NCI-H2081 (cell line): Measurements from ENCODE around the gene SLC2A13.
A peak's percentile ranks its signal among the peaks of the same experiment; 100 is the strongest.

Experiments used
- DNase-seq, 2 experiments: peaks; one replicate each; lab custom pipeline; 2025; lab: John Stamatoyannopoulos, UW

Gene SLC2A13

DNA sequence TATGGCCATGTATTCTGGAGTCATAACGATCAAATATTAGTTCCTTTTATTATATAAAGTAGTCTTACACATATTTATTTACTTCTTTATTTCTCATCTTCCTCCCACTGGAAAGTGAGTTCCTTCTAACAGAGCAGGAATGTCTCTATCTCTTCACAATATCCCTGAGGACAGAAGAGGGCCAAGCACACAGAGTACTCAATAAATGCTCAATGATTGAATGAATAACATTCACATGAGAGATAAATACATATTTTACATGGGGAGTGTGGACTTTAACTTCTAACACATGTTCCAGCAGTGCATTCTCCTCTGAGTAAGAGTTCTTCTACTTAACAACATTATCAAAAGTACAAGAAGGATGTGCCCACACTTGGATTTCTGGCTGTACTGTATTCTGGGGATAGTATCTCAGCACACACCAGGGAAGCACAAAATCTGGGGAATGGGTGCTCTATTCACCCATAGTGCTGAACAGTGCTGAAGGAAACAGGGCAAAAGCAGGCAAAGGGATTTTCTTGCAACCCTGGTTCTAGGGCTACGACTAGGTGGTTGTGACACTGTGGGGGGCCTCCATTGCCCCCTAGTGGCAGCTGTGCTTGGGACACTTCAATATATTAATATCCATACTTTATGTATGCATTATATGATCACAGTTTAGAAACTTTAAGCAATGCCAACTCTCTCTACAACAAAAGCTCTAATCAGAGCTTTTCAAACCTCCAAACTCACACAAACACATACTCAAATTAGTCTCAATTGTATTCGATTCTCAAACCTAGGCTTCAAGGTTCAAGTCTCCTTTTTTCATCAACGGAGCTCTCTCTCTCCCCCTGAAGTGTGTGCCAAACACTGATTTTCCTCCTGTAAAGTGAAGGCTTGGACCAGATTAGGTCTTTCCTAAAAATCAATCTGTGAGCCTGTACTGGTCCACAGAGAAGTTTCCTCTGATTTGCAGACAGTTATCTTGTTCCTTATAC lies 115.5 kb downstream of the SLC2A13 start:
- DNase-seq = peak; percentile 3 to 21

- no peak for DNase-seq
Measured at GRCh38 chr12:39989501-39989900, 116.4 kb downstream of the SLC2A13 start.

GRCh38 chr12:39988574-39988973 lies 117.3 kb downstream of the SLC2A13 start:
- no peak for DNase-seq

GRCh38 chr12:39986674-39987073 lies 119.2 kb downstream of the SLC2A13 start:
- no peak for DNase-seq

- no peak for DNase-seq
Measured at GRCh38 chr12:39984670-39985069, 121.2 kb downstream of the SLC2A13 start.

- no peak for DNase-seq
Measured at GRCh38 chr12:39975374-39975918, 130.4 kb downstream of the SLC2A13 start.

GRCh38 chr12:39972119-39972518 lies 133.8 kb downstream of the SLC2A13 start:
- no peak for DNase-seq

- no peak for DNase-seq
Measured at GRCh38 chr12:39971348-39971747, 134.5 kb downstream of the SLC2A13 start.

- DNase-seq = no peak
Measured at GRCh38 chr12:39966721-39967120, 139.2 kb downstream of the SLC2A13 start.

DNA sequence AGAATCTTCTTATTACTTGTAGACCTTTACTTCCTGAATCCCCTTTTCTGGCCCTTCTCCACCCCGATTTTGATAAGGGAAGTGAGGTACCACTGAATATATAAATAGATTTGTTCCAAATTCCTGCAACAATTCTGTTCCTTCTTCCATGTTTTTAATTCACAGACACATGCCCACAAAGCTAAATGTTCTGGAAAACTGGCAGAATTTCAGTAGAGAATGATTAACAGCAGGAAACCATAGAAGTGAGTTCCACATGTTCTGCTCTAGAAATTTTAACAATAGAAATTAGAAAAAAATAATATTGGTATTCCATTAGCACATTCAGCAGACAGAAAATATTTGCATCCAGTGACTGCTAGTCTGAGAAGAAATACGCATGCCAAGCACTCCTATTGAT lies 139.6 kb downstream of the SLC2A13 start:
- DNase-seq = no peak

DNA sequence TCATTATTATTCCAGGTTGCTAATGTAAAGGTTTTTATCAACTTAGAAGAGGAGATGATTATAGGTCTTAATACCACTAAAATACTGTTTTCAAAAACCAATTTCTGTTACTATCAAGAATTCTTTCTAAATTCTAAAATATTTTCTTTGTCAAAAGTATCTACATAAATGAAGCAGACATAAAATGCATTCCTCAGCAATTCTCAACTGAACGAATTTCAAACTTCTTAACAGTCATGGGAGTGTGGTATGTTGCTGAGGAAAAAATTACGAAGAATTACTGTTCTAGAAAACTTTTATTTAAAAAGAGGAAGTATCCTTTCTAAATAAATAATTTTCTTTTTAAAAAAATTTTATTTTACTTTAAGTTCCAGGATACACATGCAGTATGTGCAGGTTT lies 146.4 kb downstream of the SLC2A13 start:
- no peak for DNase-seq

DNA sequence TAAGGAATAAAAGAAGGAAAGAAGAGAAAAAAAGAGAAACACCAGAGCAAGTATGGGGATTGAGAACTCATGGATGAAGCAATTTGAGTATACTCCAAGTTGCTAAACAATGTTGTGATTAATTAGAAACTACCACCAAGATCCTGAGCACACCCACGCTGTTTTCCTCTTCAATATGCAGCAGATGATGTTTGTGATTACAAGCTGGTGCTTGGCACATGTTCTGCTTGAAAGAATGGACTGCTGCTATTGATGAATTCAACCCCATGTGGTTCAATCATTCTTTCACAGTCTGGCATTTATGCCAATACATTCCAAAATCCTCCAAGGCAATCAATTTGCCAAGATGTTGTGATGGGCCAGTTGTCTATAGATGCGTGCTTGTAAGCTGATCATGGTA lies 146.8 kb downstream of the SLC2A13 start:
- DNase-seq = no peak

- no peak for DNase-seq
Measured at GRCh38 chr12:39958377-39958776, 147.5 kb downstream of the SLC2A13 start.

GRCh38 chr12:39956725-39957124 lies 149.2 kb downstream of the SLC2A13 start:
- no peak for DNase-seq

DNA sequence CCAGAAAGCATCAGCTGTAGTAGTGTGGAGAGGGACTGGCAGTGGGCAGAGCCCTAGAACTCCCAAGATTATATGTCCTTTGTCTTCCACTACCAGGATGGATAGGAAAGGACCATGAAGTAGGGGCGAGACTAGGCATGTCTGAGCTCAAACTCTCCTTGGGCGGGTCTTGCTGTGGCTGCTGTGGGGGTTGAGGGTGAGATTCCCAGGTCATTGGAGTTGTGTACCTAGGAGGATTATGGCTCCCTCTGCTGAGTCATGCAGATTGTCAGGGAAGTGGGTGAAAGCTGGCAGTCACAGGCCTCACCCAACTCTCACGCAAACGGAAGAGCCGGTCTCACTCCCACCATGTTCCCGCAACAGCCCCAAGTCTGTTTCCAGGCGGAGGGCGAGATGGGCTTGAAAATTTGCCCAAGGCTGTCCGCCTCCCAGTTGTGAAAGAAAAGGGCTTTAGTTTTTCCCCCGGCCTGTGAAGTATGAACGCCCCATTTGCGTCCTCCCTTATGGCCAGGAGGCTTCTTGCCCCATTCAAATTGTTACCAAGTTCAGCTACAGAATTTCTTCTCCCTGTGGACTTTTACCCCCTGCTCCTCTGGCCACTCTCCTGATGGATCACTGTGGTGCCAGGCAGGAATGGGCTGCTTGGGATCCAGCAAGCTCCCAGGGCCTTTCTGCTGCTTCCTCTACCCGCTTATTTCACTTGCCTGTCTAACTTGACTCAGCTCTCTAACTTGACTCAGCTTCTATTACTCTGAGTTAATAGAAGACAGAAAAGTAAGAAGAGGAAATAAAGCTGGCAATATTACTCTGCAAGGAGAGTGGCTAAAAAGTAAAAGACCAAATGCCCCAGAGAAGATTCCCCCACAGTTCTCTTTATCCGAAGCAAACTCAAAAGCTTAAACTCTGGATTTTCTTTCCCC lies 159.3 kb downstream of the SLC2A13 start:
- DNase-seq = no peak

GRCh38 chr12:39937119-39937518 lies 168.8 kb downstream of the SLC2A13 start:
- DNase-seq = no peak

DNA sequence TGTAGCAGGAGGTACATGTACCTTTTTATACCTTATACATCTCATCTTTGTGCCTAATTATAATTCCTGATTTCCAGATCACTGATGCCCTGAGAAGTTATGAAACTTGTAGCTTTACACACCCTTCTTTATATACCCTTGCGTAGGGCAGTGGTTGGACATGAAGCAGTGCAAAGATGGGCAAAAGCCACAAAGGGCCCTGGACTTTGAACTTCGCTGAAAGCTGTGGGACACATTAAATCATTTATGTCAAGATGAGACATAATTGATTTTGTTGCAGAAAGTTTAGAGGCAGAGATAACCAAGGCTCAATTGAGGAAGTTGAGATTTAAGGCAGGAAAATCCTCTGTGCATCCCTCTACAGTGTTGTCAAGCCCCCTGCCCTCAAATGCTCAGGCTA lies 170.0 kb downstream of the SLC2A13 start:
- DNase-seq = no peak

GRCh38 chr12:39935275-39935674 lies 170.6 kb downstream of the SLC2A13 start:
- DNase-seq = no peak

- DNase-seq = no peak
Measured at GRCh38 chr12:39931857-39932256, 174.0 kb downstream of the SLC2A13 start.

- no peak for DNase-seq
Measured at GRCh38 chr12:39931231-39931630, 174.7 kb downstream of the SLC2A13 start.

DNA sequence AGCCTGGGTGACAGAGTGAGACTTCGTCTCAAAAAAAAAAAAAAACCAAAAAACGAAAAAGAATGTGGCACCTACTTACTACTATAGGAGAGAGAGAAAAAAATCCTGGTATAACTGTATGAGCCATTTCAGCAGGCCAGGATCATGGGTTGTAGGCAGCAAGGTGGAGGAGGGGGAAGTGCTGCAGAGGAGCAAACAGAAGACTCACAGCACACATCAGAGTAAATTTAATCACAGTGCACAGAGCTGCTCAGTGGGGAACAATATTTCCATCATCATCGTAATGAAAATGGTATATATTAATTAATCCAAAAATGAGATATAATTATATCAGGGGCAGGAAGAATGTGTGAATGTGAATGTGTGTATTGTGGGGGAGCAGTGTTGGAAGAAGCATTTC lies 175.8 kb downstream of the SLC2A13 start:
- no peak for DNase-seq

DNA sequence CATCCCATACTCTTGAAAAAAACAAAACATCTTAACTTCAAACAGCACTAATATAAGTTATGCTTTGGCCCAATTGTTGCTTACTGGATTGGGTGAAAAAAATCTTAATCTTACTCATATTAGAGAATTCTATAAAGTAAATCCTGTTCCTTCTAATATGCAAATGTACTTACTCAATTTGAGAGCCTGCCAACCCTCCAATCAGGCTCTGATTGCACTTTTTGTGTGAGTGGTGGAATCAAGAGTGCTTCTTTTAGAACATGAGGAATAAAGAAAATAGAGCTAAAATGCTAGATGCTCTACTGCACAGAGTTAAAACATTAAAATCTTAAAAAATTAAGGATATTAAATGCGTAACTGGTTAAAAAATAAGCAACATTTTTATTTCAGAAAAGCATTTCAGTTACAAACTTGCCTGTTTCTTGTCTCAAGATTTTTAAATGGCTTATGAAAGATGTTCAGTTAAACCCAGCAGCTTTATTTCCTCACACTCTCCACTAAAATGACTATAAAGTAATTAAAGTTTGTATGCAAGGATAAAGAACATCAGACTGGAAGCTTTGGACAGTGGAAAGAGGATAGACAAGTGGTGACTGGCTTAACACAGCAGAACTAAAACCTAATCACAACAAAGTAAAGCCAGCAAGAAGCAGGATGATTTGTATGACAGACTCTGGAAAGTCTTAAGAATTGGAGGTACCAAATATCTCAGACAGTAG lies 177.5 kb downstream of the SLC2A13 start:
- no peak for DNase-seq
